Measurements from ENCODE around the gene ADAMTS6.

The ADAMTS6 gene

DNA sequence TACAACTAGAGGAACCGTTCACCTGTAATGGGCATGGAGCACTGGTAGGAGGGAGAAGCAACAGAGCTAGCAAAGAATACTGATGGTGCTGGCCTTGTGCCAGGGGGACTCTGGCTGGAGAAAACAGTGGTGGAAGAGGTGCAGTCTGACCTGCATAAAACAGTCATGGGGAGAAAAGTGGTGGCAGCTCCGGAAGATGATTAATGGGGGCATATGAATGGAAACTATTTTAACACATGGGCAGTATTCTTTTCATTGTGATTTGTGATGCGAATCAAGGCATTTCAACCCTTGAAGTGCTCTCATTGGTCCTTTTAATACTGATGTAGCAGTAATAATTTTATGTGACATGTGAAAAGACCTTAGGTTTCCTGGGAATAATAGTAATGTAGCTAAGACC, 219.6 kb downstream of the ADAMTS6 start:
- DNase-seq (ENCODE audit: extremely low read depth, low read depth) = no peak
- TF ChIP-seq, protein P1, sequence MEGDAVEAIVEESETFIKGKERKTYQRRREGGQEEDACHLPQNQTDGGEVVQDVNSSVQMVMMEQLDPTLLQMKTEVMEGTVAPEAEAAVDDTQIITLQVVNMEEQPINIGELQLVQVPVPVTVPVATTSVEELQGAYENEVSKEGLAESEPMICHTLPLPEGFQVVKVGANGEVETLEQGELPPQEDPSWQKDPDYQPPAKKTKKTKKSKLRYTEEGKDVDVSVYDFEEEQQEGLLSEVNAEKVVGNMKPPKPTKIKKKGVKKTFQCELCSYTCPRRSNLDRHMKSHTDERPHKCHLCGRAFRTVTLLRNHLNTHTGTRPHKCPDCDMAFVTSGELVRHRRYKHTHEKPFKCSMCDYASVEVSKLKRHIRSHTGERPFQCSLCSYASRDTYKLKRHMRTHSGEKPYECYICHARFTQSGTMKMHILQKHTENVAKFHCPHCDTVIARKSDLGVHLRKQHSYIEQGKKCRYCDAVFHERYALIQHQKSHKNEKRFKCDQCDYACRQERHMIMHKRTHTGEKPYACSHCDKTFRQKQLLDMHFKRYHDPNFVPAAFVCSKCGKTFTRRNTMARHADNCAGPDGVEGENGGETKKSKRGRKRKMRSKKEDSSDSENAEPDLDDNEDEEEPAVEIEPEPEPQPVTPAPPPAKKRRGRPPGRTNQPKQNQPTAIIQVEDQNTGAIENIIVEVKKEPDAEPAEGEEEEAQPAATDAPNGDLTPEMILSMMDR (IDR thresholded peaks at IDR 0.05; ENCODE audit: low read depth, low read length, missing control alignments) = no peak
- no peak overlapping the region for H3K4me3 ChIP-seq (replicated peaks; ENCODE audit: low read depth, low read length)

DNA sequence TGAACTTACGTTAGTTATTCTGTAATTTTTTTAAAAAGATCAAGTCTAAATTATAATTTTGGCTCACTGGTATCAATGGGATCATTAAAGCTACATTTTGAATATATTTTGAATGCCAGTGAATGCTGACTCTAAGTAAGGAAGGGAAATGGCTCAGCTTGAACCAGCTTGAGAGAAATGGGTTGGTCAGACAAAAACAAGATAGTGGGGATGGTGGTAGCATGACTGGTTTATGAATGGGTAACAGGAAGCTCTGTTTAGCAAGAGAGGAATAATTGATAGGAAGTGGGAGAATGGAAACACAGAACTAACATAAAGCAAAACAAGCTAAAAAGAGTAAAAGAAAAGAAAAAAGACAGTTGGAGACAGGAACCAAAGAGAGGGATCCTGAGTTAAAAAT, 220.2 kb downstream of the ADAMTS6 start:
- DNase-seq (ENCODE audit: extremely low read depth, low read depth) = no peak
- TF ChIP-seq, protein P1 (IDR thresholded peaks at IDR 0.05; ENCODE audit: low read depth, low read length, missing control alignments) = no peak
- H3K4me3 ChIP-seq (replicated peaks; ENCODE audit: low read depth, low read length) = no peak overlapping the region

DNA sequence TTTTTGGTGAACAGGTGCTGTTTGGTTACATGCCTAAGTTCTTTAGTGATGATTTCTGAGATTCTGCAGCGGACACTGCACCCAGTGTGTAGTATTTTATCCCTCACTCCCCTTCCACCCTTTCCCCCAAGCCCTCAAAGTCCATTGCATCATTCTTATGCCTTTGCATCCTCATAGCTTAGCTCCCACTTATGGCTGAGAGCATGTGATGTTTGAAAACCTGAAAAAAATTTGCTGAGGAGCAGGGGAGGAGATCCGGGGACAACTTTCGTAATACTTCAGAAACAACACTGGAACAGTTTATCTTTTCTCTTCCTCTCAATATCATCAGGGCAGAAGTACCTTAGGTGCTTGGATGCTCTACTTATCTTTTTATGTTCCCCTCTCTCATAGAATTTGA, 226.4 kb downstream of the ADAMTS6 start:
- DNase-seq (ENCODE audit: extremely low read depth, low read depth) = no peak
- TF ChIP-seq, protein P1 (IDR thresholded peaks at IDR 0.05; ENCODE audit: low read depth, low read length, missing control alignments) = no peak
- H3K4me3 ChIP-seq (replicated peaks; ENCODE audit: low read depth, low read length) = no peak overlapping the region

DNA sequence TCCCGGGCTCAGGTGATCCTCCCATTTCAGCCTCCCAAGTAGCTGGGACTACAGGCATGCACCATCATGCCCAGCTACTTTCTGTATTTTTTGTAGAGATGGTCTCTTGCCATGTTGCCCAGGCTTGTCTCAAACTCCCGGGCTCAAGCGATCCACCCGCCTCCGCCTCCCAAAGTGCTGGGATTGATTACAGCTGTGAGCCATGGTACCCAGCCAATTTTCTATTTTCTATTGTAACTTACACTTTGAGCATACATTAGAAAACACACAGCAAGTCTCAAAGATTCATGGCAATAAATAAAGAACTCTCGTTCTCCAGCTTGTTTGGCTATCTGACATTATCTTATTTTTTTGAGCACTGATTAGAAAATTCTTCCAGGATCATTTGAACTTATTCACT, 228.7 kb downstream of the ADAMTS6 start:
- no peak for DNase-seq (ENCODE audit: extremely low read depth, low read depth)
- no peak overlapping the region for H3K4me3 ChIP-seq (replicated peaks; ENCODE audit: low read depth, low read length)
- TF ChIP-seq, protein P1 (IDR thresholded peaks at IDR 0.05; ENCODE audit: low read depth, low read length, missing control alignments) = no peak

DNA sequence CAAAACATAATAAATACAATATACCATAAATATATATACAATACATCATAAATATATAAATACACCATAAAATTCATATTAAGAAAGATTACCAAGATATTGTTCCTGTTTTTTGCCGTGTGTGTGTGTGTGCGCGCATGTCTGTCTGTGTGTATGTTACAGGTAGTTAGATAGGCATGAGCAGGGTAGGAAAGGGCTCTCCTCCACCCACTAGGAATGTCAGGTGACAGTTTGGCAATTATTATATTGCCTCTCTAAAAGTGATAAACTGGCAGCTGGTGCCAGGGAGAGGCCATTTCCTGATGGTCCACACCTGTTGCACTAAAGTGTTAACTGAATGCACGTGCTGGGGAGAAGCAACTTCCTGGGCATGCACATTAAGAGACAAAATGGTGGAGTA, 232.8 kb downstream of the ADAMTS6 start:
- DNase-seq (ENCODE audit: extremely low read depth, low read depth) = no peak
- TF ChIP-seq, protein P1 (IDR thresholded peaks at IDR 0.05; ENCODE audit: low read depth, low read length, missing control alignments) = no peak
- H3K4me3 ChIP-seq (replicated peaks; ENCODE audit: low read depth, low read length) = no peak overlapping the region

DNA sequence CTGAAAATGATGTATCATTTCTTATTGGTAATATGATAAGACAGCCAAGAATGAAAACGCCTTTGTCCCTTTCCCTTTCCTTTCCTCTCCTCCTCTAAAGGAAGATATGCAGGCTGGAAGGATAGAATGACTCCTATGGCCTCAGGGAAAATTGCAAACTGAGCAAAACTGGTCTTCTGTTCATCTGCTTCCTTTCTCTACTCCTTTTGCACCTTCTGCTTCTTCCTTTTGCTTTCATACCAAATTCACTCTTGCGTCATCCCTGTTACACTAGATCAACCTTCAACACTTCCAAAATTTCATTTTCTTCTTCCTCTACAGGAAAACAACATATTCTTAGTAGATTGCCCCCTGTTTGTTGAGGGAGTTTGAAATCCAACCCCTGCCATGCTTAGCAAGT, 234.1 kb downstream of the ADAMTS6 start:
- DNase-seq (ENCODE audit: extremely low read depth, low read depth) = no peak
- TF ChIP-seq, protein P1 (IDR thresholded peaks at IDR 0.05; ENCODE audit: low read depth, low read length, missing control alignments) = no peak
- H3K4me3 ChIP-seq (replicated peaks; ENCODE audit: low read depth, low read length) = no peak overlapping the region

DNA sequence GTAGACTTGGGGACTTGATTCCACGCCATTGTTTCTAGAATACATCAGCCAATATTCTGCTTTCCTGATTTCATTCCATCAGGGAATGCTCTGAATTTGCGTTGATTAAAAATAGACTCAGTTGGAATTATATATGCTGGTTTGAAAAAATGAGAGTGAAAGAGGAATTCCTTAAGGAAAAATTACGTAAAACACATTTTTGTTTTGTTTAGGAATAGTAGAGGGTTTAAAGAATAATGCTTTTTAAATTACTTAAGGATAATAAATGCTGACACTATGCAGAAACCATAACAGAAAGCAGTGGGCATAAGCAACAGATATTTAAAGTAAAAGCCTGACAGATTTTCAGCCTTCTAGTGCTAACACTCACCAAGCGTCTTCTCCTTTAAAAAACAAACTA, 235.0 kb downstream of the ADAMTS6 start:
- TF ChIP-seq, protein P1 (IDR thresholded peaks at IDR 0.05; ENCODE audit: low read depth, low read length, missing control alignments) = no peak
- H3K4me3 ChIP-seq (replicated peaks; ENCODE audit: low read depth, low read length) = no peak overlapping the region
- no peak for DNase-seq (ENCODE audit: extremely low read depth, low read depth)
